B cell (primary cell): ENCODE results near the gene MTERF4. TPM values are rescaled to one million over a fixed set of nuclear protein-coding genes. Genes with fewer than 3 reads are reported as not detected.

ENCODE experiments used
- ATAC-seq: fragments of 200-7000 bp; cut with Tn5 transposase; one replicate; pipeline ENCODE4 v1.10.0; 2021; ENCODE audit warnings: low read depth, mild to moderate bottlenecking, moderate number of reproducible peaks, moderate library complexity
- CTCF ChIA-PET: fragments of 350-600 bp; sonication (Branson Sonifier 250); formaldehyde crosslinking; loops from one replicate; lab custom pipeline; 2021; ENCODE audit warnings: antibody characterized with exemption, inconsistent platforms; lab: Charles Lee
- POLR2A ChIA-PET: fragments of 350-600 bp; sonication (Branson Sonifier 250); formaldehyde crosslinking; loops from one replicate; lab custom pipeline; 2021; ENCODE audit warnings: antibody characterized with exemption; lab: Charles Lee
- DNase-seq: peaks from one replicate; pipeline ENCODE4 v3.0.0; 2013
- H2AFZ ChIP-seq: 2 replicates; pipeline ENCODE4 v1.6.1; 2012; ENCODE audit warnings: mild to moderate bottlenecking, low read depth, low read length; ENCODE audit not compliant: insufficient read depth, poor library complexity, severe bottlenecking
- H3K27ac ChIP-seq, 2 donors: 1 replicate in 1 of 2; 2 replicates in 1 of 2; pipeline ENCODE4 v1.5.1; 2012 to 2013; ENCODE audit warnings: low read length in 2 of 2, mild to moderate bottlenecking in 2 of 2, moderate library complexity in 1 of 2
- H3K27me3 ChIP-seq, 4 experiments: fragments of 200-600 bp in 1 of 4; sonication (generic) in 1 of 4; replicated peaks in 1 of 4; 1 replicate in 2 of 4; 2 replicates in 2 of 4; pipeline versions ENCODE4 v1.6.1 to v1.7.0; 2013 to 2016; ENCODE audit warnings: low read length in 3 of 4, mild to moderate bottlenecking in 2 of 4, mixed read lengths in 1 of 4, moderate library complexity in 1 of 4; ENCODE audit not compliant: insufficient read depth in 4 of 4, control insufficient read depth in 3 of 4; ENCODE audit errors: control extremely low read depth in 1 of 4
- H3K36me3 ChIP-seq, 2 experiments: replicated peaks in 1 of 2; 1 replicate in 1 of 2; 2 replicates in 1 of 2; pipeline versions ENCODE4 v1.6.1 to v1.7.1; 2013; ENCODE audit warnings: low read length in 1 of 2; ENCODE audit not compliant: insufficient read depth in 2 of 2, control insufficient read depth in 1 of 2; ENCODE audit errors: control extremely low read depth in 1 of 2, extremely low read depth in 1 of 2
- H3K4me1 ChIP-seq, 2 donors: fragments of 200-600 bp in 1 of 2; sonication (generic) in 1 of 2; 1 replicate in 1 of 2; 2 replicates in 1 of 2; pipeline versions ENCODE4 v1.5.1 to v1.6.1; 2013 to 2017; ENCODE audit warnings: low read length in 2 of 2; ENCODE audit not compliant: control insufficient read depth in 2 of 2, insufficient read depth in 2 of 2
- H3K4me2 ChIP-seq: replicated peaks from 2 replicates; pipeline ENCODE3; 2012; ENCODE audit warnings: mild to moderate bottlenecking, low read depth, low read length; ENCODE audit not compliant: poor library complexity, severe bottlenecking
- H3K4me3 ChIP-seq, 5 experiments: fragments of 200-600 bp in 1 of 5; sonication (generic) in 1 of 5; 1 replicate in 3 of 5; 2 replicates in 2 of 5; pipeline versions ENCODE4 v1.5.1 to v1.7.0; 2011 to 2016; ENCODE audit warnings: low read length in 4 of 5, mild to moderate bottlenecking in 4 of 5, low read depth in 2 of 5, control low read depth in 1 of 5, moderate library complexity in 1 of 5; ENCODE audit not compliant: insufficient read depth in 1 of 5; ENCODE audit errors: control extremely low read depth in 1 of 5, extremely low read depth in 1 of 5
- H3K79me2 ChIP-seq: fragments of 200-600 bp; sonication (generic); one replicate; pipeline ENCODE4 v1.6.0; 2016; ENCODE audit warnings: low read length; ENCODE audit not compliant: control insufficient read depth, insufficient read depth
- H3K9ac ChIP-seq: fragments of 200-600 bp; sonication (generic); 2 replicates; pipeline ENCODE4 v1.6.1; 2017; ENCODE audit warnings: mild to moderate bottlenecking, low read length, moderate library complexity
- H3K9me3 ChIP-seq, 3 donors: one replicate each; pipeline versions ENCODE4 v1.6.1 to v1.7.1; 2013; ENCODE audit warnings: low read length in 2 of 3; ENCODE audit not compliant: control insufficient read depth in 2 of 3, insufficient read depth in 1 of 3; ENCODE audit errors: control extremely low read depth in 1 of 3
- H4K20me1 ChIP-seq: 2 replicates; pipeline ENCODE4 v1.6.0; 2012; ENCODE audit warnings: mild to moderate bottlenecking, low read length; ENCODE audit not compliant: insufficient read depth, control insufficient read depth, poor library complexity, severe bottlenecking
- H3K27ac Mint-ChIP-seq: one replicate; pipeline ENCODE4 v1.8.0; 2021; ENCODE audit warnings: mixed read lengths
- H3K27me3 Mint-ChIP-seq: one replicate; pipeline ENCODE4 v1.8.0; 2021; ENCODE audit warnings: mixed read lengths
- H3K4me1 Mint-ChIP-seq: one replicate; pipeline ENCODE4 v1.8.0; 2021; ENCODE audit warnings: mixed read lengths
- H3K4me3 Mint-ChIP-seq: one replicate; pipeline ENCODE4 v1.8.0; 2021; ENCODE audit warnings: mixed read lengths
- H3K9me3 Mint-ChIP-seq: one replicate; pipeline ENCODE4 v1.8.0; 2022; ENCODE audit warnings: mixed read lengths; ENCODE audit not compliant: insufficient read depth
- EZH2 ChIP-seq: IDR thresholded peaks from 2 replicates; pipeline ENCODE4 v1.6.1; 2012; ENCODE audit warnings: borderline replicate concordance, low read depth, mild to moderate bottlenecking, moderate library complexity, low read length; ENCODE audit not compliant: insufficient read depth, poor library complexity, severe bottlenecking
- WGBS: methylation state at CpG from one replicate; pipeline ENCODE4 v1.1.5; 2013; ENCODE audit warnings: missing lambda C conversion rate; ENCODE audit not compliant: insufficient coverage; 5-methylcytosine and 5-hydroxymethylcytosine counted together
- intact Hi-C: fragments of 100-400 bp; cut with micrococcal nuclease; formaldehyde crosslinking; loops from one replicate; pipeline ENCODE4 v1.10.0; 2022
- polyA plus RNA-seq: library from polyadenylated mRNA; depleted of rRNA; stranded (reverse); fragments of >200 nt; gene quantifications from 2 replicates; pipeline ENCODE4 v1.2.3, GENCODE V29; 2012
- total RNA-seq, 2 donors: library from RNA; stranded (reverse); fragments of 120-200 nt in 1 of 2; gene quantifications; 1 replicate in 1 of 2; 2 replicates in 1 of 2; pipeline versions ENCODE4 v1.2.3 to v1.2.4, GENCODE V29; 2013 to 2022
- TF ChIP-seq, protein P1 (sequence below): fragments of 200-600 bp; IDR thresholded peaks from one replicate; pipeline ENCODE4 v1.8.0; 2022; ENCODE audit warnings: antibody characterized with exemption, mild to moderate bottlenecking

Gene MTERF4
- total and polyA plus RNA-seq, 2 donors (not counting 1 experiment from before 2014, with no cell fraction given) = 88.7 to 153 TPM

DNA sequence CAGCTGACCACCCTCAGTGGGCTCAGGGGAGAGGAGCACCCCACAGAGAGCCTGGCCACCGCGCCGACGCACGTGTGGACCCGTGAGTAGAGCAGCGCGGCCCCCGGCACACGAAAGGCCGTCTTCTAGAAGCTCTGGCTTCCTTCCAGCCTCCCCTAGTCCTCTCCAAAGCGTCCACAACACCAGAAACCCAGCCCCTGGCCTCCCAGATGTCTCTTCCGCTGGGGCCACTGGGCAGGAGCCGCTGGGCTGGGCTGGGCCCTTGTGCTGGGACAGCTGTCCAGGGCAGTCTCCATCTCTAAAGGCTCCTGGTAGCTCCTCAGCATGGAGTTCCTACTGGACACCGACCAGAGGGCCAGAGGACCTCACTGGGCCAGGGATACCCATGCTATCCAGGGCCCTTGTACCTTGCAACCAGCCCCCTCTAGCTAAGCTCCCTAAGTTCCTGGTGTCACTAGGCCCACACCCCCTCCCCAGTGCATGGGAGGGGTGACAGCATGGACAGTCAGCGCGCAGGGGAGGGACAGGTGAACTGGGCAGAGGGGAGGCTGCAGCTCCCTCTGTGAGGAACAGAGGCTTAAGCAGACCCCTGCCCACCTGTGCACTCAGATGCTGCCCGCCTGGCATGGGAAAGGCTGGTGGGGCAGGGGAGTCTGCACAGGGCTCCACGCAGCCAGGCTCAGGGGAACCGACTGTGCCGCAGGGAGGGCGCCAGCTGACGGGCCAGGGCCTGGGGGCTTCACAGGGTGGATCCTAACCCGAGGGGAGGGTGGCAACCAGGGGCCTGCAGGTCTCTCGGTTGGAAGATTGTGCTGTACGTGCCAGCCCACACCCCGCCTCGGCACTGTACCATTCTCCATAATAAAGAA lies 32.9 kb downstream of the MTERF4 start:
- Histone ChIP-seq H3K27me3 (no peaks in the 10 kb centered on the region), H3K27ac (no peak overlapping the region), H3K79me2 (no peaks in the 10 kb centered on the region), H3K36me3 (peaks cover 0 to 4% of the 10 kb centered on the region in 2 experiments), H3K9ac (no peak overlapping the region), H2AFZ (no peak overlapping the region), H3K4me2 (no peak overlapping the region), H4K20me1 (no peaks in the 10 kb centered on the region), H3K4me1 (peaks cover 2 to 3% of the 10 kb centered on the region in 2 donors), H3K4me3 (no peak overlapping the region), H3K9me3 (no peaks in the 10 kb centered on the region)
- 95% methylated on average over 26 of the region's 28 CpGs for WGBS
- ChIA-PET POLR2A (no interaction called here), CTCF (interaction anchor here (1.5 kb wide), 1 partner anchor 9 kb away, joined by 4 read pairs; no protein-coding TSS in a partner anchor)
- no peak for TF ChIP-seq EZH2
- TF ChIP-seq, protein P1, sequence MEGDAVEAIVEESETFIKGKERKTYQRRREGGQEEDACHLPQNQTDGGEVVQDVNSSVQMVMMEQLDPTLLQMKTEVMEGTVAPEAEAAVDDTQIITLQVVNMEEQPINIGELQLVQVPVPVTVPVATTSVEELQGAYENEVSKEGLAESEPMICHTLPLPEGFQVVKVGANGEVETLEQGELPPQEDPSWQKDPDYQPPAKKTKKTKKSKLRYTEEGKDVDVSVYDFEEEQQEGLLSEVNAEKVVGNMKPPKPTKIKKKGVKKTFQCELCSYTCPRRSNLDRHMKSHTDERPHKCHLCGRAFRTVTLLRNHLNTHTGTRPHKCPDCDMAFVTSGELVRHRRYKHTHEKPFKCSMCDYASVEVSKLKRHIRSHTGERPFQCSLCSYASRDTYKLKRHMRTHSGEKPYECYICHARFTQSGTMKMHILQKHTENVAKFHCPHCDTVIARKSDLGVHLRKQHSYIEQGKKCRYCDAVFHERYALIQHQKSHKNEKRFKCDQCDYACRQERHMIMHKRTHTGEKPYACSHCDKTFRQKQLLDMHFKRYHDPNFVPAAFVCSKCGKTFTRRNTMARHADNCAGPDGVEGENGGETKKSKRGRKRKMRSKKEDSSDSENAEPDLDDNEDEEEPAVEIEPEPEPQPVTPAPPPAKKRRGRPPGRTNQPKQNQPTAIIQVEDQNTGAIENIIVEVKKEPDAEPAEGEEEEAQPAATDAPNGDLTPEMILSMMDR = no peak
- ATAC-seq (no peak), DNase-seq (no peak)
- Mint-ChIP-seq H3K4me1 (peaks cover 2% of the 10 kb centered on the region), H3K27ac (no peak overlapping the region), H3K27me3 (no peaks in the 10 kb centered on the region), H3K4me3 (no peak overlapping the region), H3K9me3 (no peaks in the 10 kb centered on the region)
- intact Hi-C loops = no loop called here
